Muscle of leg (tissue), 11 donors: ENCODE results near the gene ZNF607. TPM values are rescaled to one million over a fixed set of nuclear protein-coding genes. Genes with fewer than 3 reads are reported as not detected.

Experiments
- DNase-seq: peaks from one replicate; pipeline ENCODE4 v3.0.0; 2013
- H3K27ac ChIP-seq: one replicate; pipeline ENCODE4 v1.5.1; 2013; ENCODE audit warnings: mild to moderate bottlenecking, low read length, control low read depth
- H3K27me3 ChIP-seq: one replicate; pipeline ENCODE4 v1.6.1; 2013; ENCODE audit warnings: low read length; ENCODE audit not compliant: control insufficient read depth, insufficient read depth
- H3K36me3 ChIP-seq: one replicate; pipeline ENCODE4 v1.6.1; 2013; ENCODE audit warnings: low read length; ENCODE audit not compliant: control insufficient read depth, insufficient read depth
- H3K4me1 ChIP-seq: one replicate; pipeline ENCODE4 v1.6.1; 2013; ENCODE audit warnings: low read length; ENCODE audit not compliant: control insufficient read depth, insufficient read depth
- H3K4me3 ChIP-seq: one replicate; pipeline ENCODE4 v1.5.1; 2013; ENCODE audit warnings: low read length, control low read depth
- H3K9me3 ChIP-seq: replicated peaks from 2 replicates; pipeline ENCODE4 v1.6.1; 2013; ENCODE audit warnings: low read depth, low read length; ENCODE audit not compliant: control insufficient read depth
- WGBS: methylation state at CpG from one replicate; pipeline ENCODE4 v1.1.5; 2013; ENCODE audit warnings: missing lambda C conversion rate; ENCODE audit not compliant: insufficient coverage; 5-methylcytosine and 5-hydroxymethylcytosine counted together
- polyA plus RNA-seq, 8 donors: library from polyadenylated mRNA; unstranded; fragments of 120-200 nt; gene quantifications; one replicate each; pipeline versions ENCODE4 v1.2.1 to v1.2.3, GENCODE V29; 2013; ENCODE audit warnings: inconsistent platforms in 1 of 8, low replicate concordance in 1 of 8; ENCODE audit not compliant: insufficient read length in 8 of 8, insufficient read depth in 1 of 8
- total RNA-seq: library from RNA; stranded (reverse); fragments of 120-200 nt; gene quantifications from one replicate; pipeline ENCODE4 v1.2.4, GENCODE V29; 2013

ZNF607 gene
- total and polyA plus RNA-seq, 9 donors = 4.5 to 7.0 (median 5.0) TPM

DNA sequence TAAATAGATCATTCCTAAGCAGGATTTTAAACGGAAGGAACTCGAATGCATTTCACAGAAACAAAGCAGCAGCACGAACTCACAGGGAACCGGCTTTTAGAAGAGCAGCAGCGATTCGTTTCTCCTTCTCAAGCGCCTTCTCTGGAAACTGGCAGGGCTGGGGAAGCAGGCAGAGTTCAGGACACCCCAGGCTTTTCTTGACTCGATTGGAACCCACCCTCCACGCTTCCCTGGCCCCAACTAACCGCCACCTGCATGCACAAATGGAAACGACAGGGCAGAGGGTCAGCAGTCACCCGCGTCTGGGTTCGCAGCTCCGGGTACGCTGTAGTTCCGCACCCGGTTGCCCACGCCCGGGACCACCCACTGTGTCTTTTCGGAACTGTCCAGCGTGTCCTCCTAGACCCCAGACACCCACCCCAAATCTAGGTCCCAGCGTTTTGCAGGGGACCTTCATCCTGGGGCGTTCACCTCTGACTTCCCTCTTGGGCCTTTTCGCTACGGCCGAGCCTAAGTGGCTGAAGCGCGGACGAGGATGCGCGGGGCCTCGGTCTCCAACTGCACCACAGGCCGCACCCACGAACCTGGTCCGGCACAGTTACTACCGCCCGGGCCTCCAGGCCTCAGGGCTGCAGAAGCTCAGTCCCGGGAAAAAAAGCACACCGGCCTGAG lies 64.8 kb downstream of the ZNF607 start:
- Histone ChIP-seq H3K27me3 (no peaks in the 10 kb centered on the region), H3K36me3 (no peaks in the 10 kb centered on the region), H3K9me3 (no peaks in the 10 kb centered on the region), H3K4me3 (peak overlapping the region; percentile 90), H3K4me1 (peaks cover 5% of the 10 kb centered on the region), H3K27ac (peak overlapping the region; percentile 95)
- peak; percentile 53 for DNase-seq
- under 1% methylated on average over 39 of the region's 40 CpGs for WGBS

DNA sequence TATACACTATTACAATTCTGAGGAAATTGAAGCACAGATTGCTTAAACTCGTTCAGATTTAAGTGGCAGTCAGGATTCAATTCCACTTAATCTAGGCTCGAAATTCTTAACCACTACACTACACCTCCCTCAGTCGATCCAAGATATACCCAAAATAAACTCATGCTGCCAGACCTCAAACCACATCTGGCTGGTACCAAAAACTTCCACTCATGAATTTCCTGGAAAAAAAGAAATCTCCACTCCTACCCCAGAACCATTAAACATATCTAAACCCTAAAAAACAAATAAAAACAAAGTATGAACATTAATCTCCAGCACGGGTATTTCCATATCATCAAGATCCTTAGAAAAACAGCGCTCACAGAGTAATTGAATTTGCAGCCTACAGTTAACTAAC lies 65.4 kb downstream of the ZNF607 start:
- DNase-seq = no peak
- 5% methylated on average over 3 of the region's 5 CpGs for WGBS
- H3K27ac ChIP-seq = peak overlapping the region; percentile 95
- no peaks in the 10 kb centered on the region for H3K27me3 ChIP-seq
- H3K36me3 ChIP-seq = no peaks in the 10 kb centered on the region
- no peaks in the 10 kb centered on the region for H3K9me3 ChIP-seq
- H3K4me1 ChIP-seq = peaks cover 5% of the 10 kb centered on the region
- H3K4me3 ChIP-seq = peak overlapping the region; percentile 90

Other genes starting within 250 kb of the ZNF607 start
- 7.0 TPM for gene ZNF793, start 212.8 kb downstream of the ZNF607 start, total RNA-seq
- 10 to 100 TPM in 3 of 8 donors, 1 to 10 TPM in 5; 7.4 to 11.7 (median 8.5) TPM for gene ZNF793, start 212.8 kb downstream of the ZNF607 start, polyA plus RNA-seq
- 8.0 TPM for gene ZNF571, start 125.0 kb downstream of the ZNF607 start, total RNA-seq
- 1 to 10 TPM; 4.0 to 6.1 (median 5.4) TPM for gene ZNF571, start 125.0 kb downstream of the ZNF607 start, polyA plus RNA-seq
- gene ZNF540, start 124.9 kb downstream of the ZNF607 start, total RNA-seq = 2.1 TPM
- gene ZNF540, start 124.9 kb downstream of the ZNF607 start, polyA plus RNA-seq = 1 to 10 TPM; 1.4 to 2.3 (median 1.9) TPM
- gene ZFP30, start 64.3 kb downstream of the ZNF607 start, total RNA-seq = 25.0 TPM
- gene ZFP30, start 64.3 kb downstream of the ZNF607 start, polyA plus RNA-seq = 10 to 100 TPM in 7 of 8 donors, 1 to 10 TPM in 1; 8.4 to 14.3 (median 12.5) TPM
- gene ZNF573, start 59.8 kb upstream of the ZNF607 start, total RNA-seq = 17.1 TPM
- 10 to 100 TPM in 1 of 8 donors, 1 to 10 TPM in 7; 5.9 to 14.9 (median 8.2) TPM for gene ZNF573, start 59.8 kb upstream of the ZNF607 start, polyA plus RNA-seq
- gene WDR87, start 186.8 kb upstream of the ZNF607 start, total RNA-seq = under 0.01 TPM
- gene WDR87, start 186.8 kb upstream of the ZNF607 start, polyA plus RNA-seq = under 1 TPM; 0.07 to 0.18 (median 0.11) TPM
- 6.8 TPM for gene SIPA1L3, start 187.4 kb upstream of the ZNF607 start, total RNA-seq
- 10 to 100 TPM in 1 of 8 donors, 1 to 10 TPM in 7; 7.2 to 13.8 (median 9.2) TPM for gene SIPA1L3, start 187.4 kb upstream of the ZNF607 start, polyA plus RNA-seq